ENCODE data around the gene ACAP2.
"Not testable (repeated sequence)": the region's sequence is repeated elsewhere in the genome, so short reads cannot be mapped to it uniquely, and the experiment has no call there.

ACAP2 gene

GRCh38 chr3:195443391-195443989, 670 bp upstream of the ACAP2 start:
- DNase-seq: no peak

DNA sequence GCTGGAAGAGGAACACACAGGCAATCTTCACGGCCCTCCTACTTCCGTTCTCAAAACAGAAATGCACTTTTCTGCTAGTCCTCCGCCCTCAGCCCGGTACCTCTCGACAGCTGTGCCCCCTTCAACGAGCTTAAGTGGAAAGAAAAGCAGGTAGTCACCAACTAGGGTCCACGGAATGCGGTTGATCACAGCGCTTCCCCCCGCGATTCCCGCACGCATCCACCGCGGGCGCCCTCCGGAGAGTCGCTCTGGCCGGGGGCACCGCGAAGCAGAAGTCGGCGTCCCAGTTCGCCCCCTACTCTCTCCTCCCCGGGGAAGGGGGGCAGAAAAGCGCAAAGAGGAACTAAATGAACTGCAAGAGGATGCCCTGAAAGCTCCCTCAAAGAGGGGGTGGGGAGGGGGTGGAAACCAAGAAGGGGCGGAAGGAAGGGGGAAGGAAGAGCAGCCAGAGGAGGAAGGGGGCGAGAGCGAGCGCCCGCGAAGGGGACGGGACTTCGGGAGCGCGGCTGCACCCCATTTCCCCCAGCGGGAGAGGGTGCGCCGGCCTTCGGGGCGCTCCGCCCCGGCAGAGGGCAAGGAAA, 738 bp downstream of the ACAP2 start:
- peak; percentile 72 for DNase-seq

DNA sequence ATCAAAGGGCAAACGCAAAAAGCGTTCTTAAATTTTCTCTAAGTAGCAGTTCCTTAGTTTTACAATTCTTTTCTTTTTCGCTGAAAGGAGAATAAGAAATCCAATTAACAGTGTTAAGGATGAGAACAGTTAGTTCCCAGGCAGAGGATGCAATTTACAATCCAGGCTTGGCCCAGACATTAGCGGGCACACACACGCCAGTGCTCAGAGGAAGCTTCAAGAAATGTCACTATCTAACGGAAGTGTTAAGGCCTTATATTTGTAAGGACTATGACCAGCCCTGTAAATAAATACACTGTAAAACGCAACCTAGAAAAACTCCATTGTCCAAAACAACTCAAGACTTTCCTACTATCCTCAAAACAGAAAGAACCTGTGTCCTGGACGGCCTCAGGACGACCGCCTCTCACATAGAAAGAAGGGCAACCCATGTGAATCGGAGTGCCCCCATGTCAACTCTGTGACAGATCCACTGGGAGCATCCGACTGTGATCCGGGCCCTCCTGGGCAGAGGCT, 1.3 kb downstream of the ACAP2 start:
- no peak for DNase-seq

- DNase-seq: no peak
Measured at GRCh38 chr3:195441051-195441450, 1.8 kb downstream of the ACAP2 start.

GRCh38 chr3:195440379-195440778, 2.4 kb downstream of the ACAP2 start:
- DNase-seq: no peak

DNA sequence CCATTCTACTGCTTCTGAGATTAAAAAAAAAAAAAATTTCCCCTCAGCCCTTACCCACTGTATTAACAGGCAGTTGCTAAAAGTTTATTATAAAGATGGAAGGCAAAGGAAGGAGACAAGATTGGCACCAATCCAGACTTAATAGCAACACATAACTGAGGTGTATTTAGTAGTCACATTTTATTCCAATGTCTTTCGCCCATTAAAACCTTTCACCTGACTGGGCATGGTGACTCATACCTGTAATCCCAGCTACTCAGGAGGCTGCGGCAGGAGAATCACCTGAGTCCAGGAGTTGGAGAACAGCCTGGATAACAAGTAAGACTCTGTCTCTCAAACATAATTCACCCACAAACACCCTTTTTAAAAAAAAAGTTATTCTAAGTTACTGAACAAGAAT, 4.4 kb downstream of the ACAP2 start:
- DNase-seq: no peak

GRCh38 chr3:195425849-195426248, 17.0 kb downstream of the ACAP2 start:
- DNase-seq: no peak

DNA sequence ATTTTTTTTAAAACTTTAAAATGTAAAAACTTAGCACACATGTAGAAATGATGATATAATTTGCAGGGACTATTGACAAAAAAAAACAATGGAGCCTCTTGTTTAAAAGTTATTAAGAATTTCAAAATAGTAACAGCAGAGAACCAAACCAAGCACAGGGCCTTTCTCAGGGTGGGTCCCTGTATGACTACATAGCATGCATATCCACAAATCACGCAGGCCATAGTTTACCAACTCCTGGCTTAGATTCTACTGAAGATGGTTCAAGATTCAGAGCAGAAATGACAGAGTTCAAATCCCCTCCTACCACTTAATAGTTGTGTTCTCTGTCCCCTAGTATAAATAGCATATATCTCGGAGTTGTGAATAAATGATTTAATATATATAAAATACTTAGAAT, 19.0 kb downstream of the ACAP2 start:
- DNase-seq: no peak

GRCh38 chr3:195421400-195421799, 21.4 kb downstream of the ACAP2 start:
- DNase-seq: no peak

DNA sequence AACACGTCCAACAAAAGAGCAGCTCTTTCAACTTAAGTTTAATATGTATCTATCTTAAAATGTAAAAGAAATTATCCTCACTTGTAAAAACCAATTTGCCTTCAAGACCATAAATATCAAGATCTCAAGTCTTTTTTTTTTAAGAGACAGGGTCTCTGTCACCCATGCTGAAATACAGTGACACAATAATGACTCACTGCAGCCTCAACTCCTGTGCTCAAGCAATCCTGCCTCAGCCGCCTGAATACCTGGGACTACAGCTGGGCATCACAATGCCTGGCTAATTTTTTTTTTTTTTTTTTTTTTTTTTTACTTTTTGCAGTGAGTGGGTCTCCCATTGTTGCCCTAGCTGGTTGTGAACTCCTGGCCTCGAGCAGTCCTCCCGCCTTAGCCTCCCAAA, 26.0 kb downstream of the ACAP2 start:
- no peak for DNase-seq

- DNase-seq: no peak
Measured at GRCh38 chr3:195411836-195412235, 31.0 kb downstream of the ACAP2 start.

DNA sequence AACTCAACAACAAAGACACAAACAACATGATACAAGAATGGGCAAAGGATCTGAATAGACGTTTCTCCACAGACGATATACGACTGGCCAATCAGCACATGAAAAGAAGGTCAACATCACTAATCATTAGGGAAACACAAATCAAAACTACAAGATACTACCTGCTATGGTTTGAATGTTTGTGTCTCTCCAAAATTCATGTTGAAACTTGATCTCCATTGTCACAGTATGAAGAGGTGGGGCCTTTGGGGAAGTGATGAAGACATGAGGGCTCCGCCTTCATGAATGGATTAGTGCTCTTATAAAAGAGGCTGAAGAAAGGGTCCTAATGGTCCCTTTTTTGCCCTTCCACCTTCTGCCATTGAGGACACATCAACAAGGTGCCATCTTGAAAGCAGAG, 32.3 kb downstream of the ACAP2 start:
- no peak for DNase-seq

- DNase-seq: no peak
Measured at GRCh38 chr3:195407531-195408409, 35.0 kb downstream of the ACAP2 start.

DNA sequence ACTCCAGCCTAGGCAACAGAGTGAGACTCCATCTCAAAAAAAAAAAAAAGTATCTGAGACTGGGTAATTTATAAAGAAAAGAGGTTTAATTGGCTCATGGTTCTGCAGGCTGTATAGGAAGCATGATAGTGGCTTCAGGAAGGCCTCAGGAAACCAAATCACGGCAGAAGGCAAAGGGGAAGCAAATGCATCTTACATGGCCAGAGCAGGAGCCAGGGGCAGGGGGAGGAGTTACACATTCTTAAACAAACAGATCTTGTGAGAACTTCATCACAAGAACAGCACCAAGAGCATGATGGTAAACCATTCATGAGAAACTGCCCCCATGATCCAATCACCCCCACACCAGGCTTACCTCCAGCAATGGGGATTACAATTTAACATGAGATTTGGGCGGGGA, 37.2 kb downstream of the ACAP2 start:
- no peak for DNase-seq

GRCh38 chr3:195403841-195404408, 38.9 kb downstream of the ACAP2 start:
- DNase-seq: no peak

DNA sequence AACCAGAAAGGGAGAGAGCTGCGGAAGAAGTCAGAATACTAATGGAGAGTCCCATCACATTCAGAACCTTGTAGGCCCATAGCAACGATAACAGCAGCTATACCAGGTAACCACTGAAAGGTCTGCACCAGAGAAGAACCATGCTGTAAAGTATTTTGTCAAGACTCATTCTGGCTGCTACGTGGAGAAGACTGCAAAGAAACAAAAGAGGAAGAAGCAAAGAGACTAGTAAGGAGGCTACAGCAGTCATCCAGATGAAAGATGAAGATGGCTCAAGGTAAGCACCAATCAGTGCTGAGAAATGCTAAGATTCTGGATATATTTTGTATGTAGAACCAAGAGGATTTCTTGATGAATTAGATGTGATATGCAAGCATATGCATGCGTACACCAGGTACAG, 39.6 kb downstream of the ACAP2 start:
- DNase-seq: no peak

DNA sequence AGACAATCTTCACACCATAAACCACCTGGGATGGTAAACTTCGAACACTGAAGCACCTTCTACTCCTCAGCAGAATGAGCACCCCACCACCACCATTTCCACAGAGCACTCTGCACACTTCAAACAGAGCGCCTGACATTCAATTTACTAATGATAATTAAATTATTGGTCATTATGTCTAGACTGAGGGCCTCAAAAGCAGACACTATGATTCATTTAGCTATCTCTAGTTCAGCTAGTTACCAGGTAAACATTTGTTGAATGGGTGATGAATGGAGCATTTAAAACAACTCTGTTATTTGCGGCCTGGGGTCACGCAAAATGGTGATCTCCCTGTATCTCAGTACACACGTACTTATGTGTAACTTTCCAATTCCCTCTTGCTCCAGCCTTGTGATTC, 40.9 kb downstream of the ACAP2 start:
- DNase-seq: no peak

DNA sequence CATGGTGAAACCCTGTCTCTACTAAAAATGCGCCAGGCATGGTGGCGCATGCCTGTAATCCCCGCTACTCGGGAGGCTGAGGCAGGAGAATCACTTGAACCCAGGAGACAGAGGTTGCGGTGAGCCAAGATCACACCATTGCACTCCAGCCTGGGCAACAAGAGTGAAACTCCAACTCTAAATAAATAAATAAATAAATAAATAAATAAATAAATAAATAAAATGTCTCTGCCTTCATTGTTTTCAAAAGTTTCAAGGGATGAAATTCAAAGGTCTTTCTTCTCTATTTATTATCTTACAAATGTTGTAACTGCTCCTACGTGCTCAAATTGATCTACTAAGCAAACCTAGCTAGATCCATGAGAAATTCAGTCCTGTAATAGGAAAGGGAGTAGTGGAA, 44.4 kb downstream of the ACAP2 start:
- not testable (repeated sequence) for DNase-seq

DNA sequence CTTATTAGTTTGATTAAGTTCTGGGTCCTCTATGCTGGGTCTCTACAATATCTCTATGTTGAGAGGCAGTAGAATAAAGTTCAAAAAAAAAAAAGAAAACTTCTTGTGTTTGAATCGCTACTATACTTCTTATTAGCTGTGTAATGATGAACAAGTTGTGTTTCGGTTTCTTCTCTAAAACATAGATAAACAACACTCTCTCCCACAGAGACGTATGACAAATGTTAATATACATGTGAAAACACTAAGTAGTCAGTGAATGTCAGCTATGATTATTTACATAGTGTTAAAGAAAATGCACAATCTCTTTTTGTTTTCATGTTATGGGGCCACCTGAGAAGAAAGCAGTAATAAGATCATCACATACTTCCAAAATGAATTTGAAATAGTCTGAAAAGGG, 45.3 kb downstream of the ACAP2 start:
- no peak for DNase-seq

DNA sequence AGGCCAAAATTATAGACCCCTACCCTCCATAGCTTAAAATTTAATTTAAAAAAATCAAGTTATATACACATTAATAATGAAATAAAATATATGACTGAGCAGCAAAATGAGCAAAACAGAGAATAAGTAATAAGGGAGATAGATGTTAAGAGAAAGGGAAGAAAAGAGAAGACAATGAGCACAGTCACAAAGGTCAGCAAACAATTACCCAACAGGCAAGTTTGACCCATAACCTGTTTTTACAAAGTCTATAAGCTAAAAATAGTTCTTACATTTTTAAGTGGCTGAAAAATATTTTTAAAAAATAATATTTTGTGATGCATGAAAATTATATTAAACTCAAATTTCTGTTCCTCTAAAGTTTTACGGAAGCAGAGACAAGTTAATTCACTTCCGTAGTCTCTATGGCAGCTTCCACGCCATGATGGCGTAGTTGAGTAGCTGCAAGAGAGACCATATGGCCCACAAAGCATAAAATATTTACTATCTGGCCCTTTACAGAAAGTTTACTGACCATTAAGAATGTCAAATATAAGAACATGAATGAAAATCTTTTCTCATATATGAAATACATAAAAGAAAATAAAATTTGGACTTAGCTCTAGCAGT, 47.5 kb downstream of the ACAP2 start:
- no peak for DNase-seq

GRCh38 chr3:195394700-195395099, 48.1 kb downstream of the ACAP2 start:
- peak; percentile 15 for DNase-seq

GRCh38 chr3:195394024-195394423, 48.8 kb downstream of the ACAP2 start:
- DNase-seq: no peak

DNA sequence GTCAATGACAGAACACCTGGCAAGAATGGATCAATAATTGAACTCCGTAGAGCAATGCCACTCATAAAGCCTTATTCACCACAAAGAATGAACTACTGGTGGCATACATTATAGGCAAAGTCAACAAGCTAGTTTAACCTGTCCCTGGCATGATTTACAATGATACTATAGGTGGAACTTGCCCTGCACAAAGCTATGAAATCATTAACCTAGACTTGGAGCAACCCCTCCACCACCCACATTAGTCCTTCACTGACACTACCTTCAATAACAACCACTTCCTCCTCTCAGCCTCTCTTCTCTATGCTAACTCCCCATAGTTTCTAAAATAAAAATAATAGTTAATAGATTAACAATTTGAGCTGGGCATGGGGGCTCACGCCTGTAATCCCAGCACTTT, 54.4 kb downstream of the ACAP2 start:
- DNase-seq: no peak

Data from NCI-H2171 treated with DMSO at 0.1 percent for 48 hours (cell line).